ENCODE results near the gene SNRNP48.

- TF ChIP-seq, protein P1, sequence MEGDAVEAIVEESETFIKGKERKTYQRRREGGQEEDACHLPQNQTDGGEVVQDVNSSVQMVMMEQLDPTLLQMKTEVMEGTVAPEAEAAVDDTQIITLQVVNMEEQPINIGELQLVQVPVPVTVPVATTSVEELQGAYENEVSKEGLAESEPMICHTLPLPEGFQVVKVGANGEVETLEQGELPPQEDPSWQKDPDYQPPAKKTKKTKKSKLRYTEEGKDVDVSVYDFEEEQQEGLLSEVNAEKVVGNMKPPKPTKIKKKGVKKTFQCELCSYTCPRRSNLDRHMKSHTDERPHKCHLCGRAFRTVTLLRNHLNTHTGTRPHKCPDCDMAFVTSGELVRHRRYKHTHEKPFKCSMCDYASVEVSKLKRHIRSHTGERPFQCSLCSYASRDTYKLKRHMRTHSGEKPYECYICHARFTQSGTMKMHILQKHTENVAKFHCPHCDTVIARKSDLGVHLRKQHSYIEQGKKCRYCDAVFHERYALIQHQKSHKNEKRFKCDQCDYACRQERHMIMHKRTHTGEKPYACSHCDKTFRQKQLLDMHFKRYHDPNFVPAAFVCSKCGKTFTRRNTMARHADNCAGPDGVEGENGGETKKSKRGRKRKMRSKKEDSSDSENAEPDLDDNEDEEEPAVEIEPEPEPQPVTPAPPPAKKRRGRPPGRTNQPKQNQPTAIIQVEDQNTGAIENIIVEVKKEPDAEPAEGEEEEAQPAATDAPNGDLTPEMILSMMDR (optimal IDR thresholded peaks at IDR 0.05 in 1 of 3, IDR thresholded peaks at IDR 0.05 in 1 of 3, conservative IDR thresholded peaks at IDR 0.05 in 1 of 3; ENCODE audit: extremely low read depth in 1 of 3, insufficient read depth in 2 of 3, low read length in 3 of 3), result no peak
- TF ChIP-seq EZH2 (IDR thresholded peaks at IDR 0.05; ENCODE audit: low read length), result no peak
Measured at GRCh38 chr6:7566107-7566506, 23.9 kb upstream of the SNRNP48 start.
